Lung (tissue), 12 donors: ENCODE data around the gene NLGN1. TPM values are rescaled to one million over a fixed set of nuclear protein-coding genes. Genes with fewer than 3 reads are reported as not detected.

ENCODE experiments used
- ATAC-seq: fragments of 200-7000 bp; cut with Tn5 transposase; one replicate; pipeline ENCODE4 v1.9.1; 2020; ENCODE audit warnings: moderate number of reproducible peaks; ENCODE audit not compliant: insufficient read depth, low FRiP score
- DNase-seq, 3 donors: peaks; one replicate each; pipeline ENCODE4 v3.0.0-alpha.2; 2013 to 2017
- H3K27ac ChIP-seq, 2 donors: one replicate each; pipeline ENCODE4 v1.5.1; 2013; ENCODE audit warnings: mild to moderate bottlenecking in 2 of 2, moderate library complexity in 2 of 2, control low read depth in 1 of 2, inconsistent platforms in 1 of 2, low read depth in 1 of 2, low read length in 1 of 2
- H3K27me3 ChIP-seq, 3 donors: one replicate each; pipeline ENCODE4 v1.5.1; 2013; ENCODE audit warnings: low read length in 2 of 3; ENCODE audit not compliant: control insufficient read depth in 3 of 3, insufficient read depth in 3 of 3
- H3K36me3 ChIP-seq, 4 donors: one replicate each; pipeline ENCODE4 v1.5.1; 2013; ENCODE audit warnings: low read length in 4 of 4, mild to moderate bottlenecking in 1 of 4, moderate library complexity in 1 of 4; ENCODE audit not compliant: control insufficient read depth in 4 of 4, insufficient read depth in 4 of 4
- H3K4me1 ChIP-seq, 5 donors: one replicate each; pipeline ENCODE4 v1.5.1; 2013; ENCODE audit warnings: low read length in 5 of 5, mild to moderate bottlenecking in 2 of 5, moderate library complexity in 1 of 5; ENCODE audit not compliant: control insufficient read depth in 5 of 5, insufficient read depth in 5 of 5
- H3K4me3 ChIP-seq: one replicate; pipeline ENCODE4 v1.5.1; 2013; ENCODE audit warnings: mild to moderate bottlenecking, control low read depth, moderate library complexity
- H3K9ac ChIP-seq, 2 donors: one replicate each; pipeline ENCODE4 v1.5.1; 2013; ENCODE audit warnings: low read length in 2 of 2, control low read depth in 1 of 2; ENCODE audit not compliant: insufficient read depth in 1 of 2
- H3K9me3 ChIP-seq, 4 donors: one replicate each; pipeline ENCODE4 v1.5.1; 2013; ENCODE audit warnings: low read length in 3 of 4, mild to moderate bottlenecking in 1 of 4, moderate library complexity in 1 of 4; ENCODE audit not compliant: control insufficient read depth in 4 of 4, insufficient read depth in 3 of 4
- CTCF ChIP-seq: IDR thresholded peaks from 2 replicates; pipeline ENCODE4 v1.5.1; 2012; ENCODE audit warnings: mild to moderate bottlenecking; ENCODE audit errors: control extremely low read depth, extremely low read depth
- WGBS, 2 donors: extraction: QIAGEN DNeasy Blood & Tissue Kit; methylation state at CpG; one replicate each; pipeline ENCODE4 v1.1.7; 2013; 5-methylcytosine and 5-hydroxymethylcytosine counted together
- polyA plus RNA-seq, 2 donors: library from polyadenylated mRNA; stranded (reverse); fragments of 200-250 nt; gene quantifications; one replicate each; pipeline ENCODE4 v1.2.1, GENCODE V29; 2013
- total RNA-seq, 2 donors: library from RNA; depleted of rRNA in 1 of 2; stranded (reverse); fragments of >200 nt in 1 of 2; gene quantifications; one replicate each; pipeline ENCODE4 v1.2.1, GENCODE V29; 2014 to 2021
- donor health status: control.
- donor health status: control.
- donor health status: Bipolar disorder and iron deficiency.
- donor health status: healthy.
- donor health status: DM: yes; HTN: yes; CAD: no.

Gene NLGN1
- total and polyA plus RNA-seq, 4 donors: 0.24 to 22.2 (median 1.9) TPM

- H3K27me3 ChIP-seq: no peaks in the 10 kb centered on the region
- H3K9ac ChIP-seq: no peak overlapping the region
- no peaks in the 10 kb centered on the region for H3K36me3 ChIP-seq
- no peak overlapping the region for H3K4me3 ChIP-seq
- ATAC-seq (peak; percentile 65), DNase-seq (no peak)
- H3K27ac ChIP-seq: no peak overlapping the region
- no peak for TF ChIP-seq CTCF
- no peaks in the 10 kb centered on the region for H3K9me3 ChIP-seq
- peaks cover 0 to 3% (median 0%) of the 10 kb centered on the region in 5 donors for H3K4me1 ChIP-seq
Measured at GRCh38 chr3:173932624-173933023, 535.1 kb downstream of the NLGN1 start.

GRCh38 chr3:173933113-173933512 is 535.6 kb downstream of the NLGN1 start:
- 53 to 83% methylated on average over 1 of the region's 1 CpG for WGBS, 2 donors
- H3K9ac ChIP-seq: no peak overlapping the region
- H3K36me3 ChIP-seq: no peaks in the 10 kb centered on the region
- H3K4me3 ChIP-seq: no peak overlapping the region
- ATAC-seq (no peak), DNase-seq (no peak)
- H3K27ac ChIP-seq: no peak overlapping the region
- no peak for TF ChIP-seq CTCF
- no peaks in the 10 kb centered on the region for H3K9me3 ChIP-seq
- peaks cover 0 to 3% (median 0%) of the 10 kb centered on the region in 5 donors for H3K4me1 ChIP-seq
- H3K27me3 ChIP-seq: no peaks in the 10 kb centered on the region

- DNase-seq (no peak), ATAC-seq (no peak)
- WGBS, 2 donors: 65 to 84% methylated on average over 2 of the region's 2 CpGs
- Histone ChIP-seq H3K9ac (no peak overlapping the region), H3K4me1 (peaks cover 0 to 4% (median 0%) of the 10 kb centered on the region in 5 donors), H3K27ac (no peak overlapping the region), H3K4me3 (no peak overlapping the region), H3K27me3 (no peaks in the 10 kb centered on the region), H3K9me3 (no peaks in the 10 kb centered on the region), H3K36me3 (no peaks in the 10 kb centered on the region)
- no peak for TF ChIP-seq CTCF
Measured at GRCh38 chr3:173936316-173936715, 538.8 kb downstream of the NLGN1 start.

- DNase-seq (peak; percentile 18 to 78 (median 61)), ATAC-seq (no peak)
- no peak overlapping the region for H3K4me3 ChIP-seq
- no peaks in the 10 kb centered on the region for H3K9me3 ChIP-seq
- H3K9ac ChIP-seq: no peak overlapping the region
- no peak overlapping the region for H3K27ac ChIP-seq
- no peak for TF ChIP-seq CTCF
- no peaks in the 10 kb centered on the region for H3K36me3 ChIP-seq
- no peaks in the 10 kb centered on the region for H3K27me3 ChIP-seq
- peaks cover 0 to 4% (median 0%) of the 10 kb centered on the region in 5 donors for H3K4me1 ChIP-seq
- WGBS, 2 donors: 34 to 79% methylated on average over 4 of the region's 4 CpGs
Measured at GRCh38 chr3:173938159-173938558, 540.6 kb downstream of the NLGN1 start.
